ENCODE measurements around the gene CATSPER1.

DNA sequence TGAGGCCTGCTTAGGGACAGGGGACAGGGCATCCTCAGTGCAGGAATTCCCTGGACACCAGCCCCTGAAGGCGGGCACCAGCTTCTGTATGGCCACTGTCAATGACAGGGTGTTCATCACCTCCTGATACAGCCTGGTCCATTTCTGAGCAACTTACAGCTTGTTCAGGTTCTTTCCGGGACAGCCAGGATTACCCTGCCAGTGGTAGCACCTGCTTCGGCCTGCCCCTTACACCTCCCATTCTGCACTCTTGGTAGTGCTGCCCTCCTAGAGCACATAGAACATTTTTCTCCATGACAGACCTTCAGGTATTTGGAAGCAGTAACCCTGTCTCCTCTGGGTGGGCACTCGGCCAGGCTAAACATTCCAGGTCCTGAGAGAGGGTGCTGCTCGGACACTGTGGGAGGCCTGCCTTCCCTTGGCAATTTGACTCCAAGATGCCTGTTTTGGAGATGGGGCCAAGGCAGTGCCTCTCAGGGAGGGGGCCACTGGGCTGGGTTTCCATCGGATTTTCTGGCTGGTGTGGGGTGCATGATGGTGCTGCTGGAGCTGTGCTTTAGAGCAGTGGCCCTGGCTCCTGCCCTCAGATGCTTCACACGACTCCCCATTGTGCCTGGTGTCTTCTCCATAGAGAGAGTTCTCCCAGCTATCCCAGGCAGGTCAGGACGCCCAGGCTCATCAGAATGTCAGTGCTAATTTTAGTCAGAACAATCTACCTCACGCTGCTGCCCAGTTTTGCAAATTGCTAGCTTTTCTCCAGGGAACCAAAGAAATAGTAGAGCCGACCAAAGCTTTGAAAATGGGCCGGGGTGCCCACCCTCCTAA is 21.5 kb upstream of the CATSPER1 start:
- no peak for TF ChIP-seq CTCF (IDR thresholded peaks at IDR 0.05)
- TF ChIP-seq REST (IDR thresholded peaks at IDR 0.05; ENCODE audit: insufficient read depth in 1 of 2, low read depth in 2 of 2, low read length in 1 of 2): no peak
- no peak for TF ChIP-seq SIN3A (IDR thresholded peaks at IDR 0.05; ENCODE audit: borderline replicate concordance, insufficient read depth, low read depth, low read length)
- no peak for TF ChIP-seq POLR2AphosphoS5 (IDR thresholded peaks at IDR 0.05; ENCODE audit: low read depth, low read length)

Measured in Panc1 (cell line).